Activated gamma-delta T cell treated with anti-CD3 and anti-CD28 coated beads, Interleukin-2, amount 50 U/mL, for 16 hours (primary cell): ENCODE measurements around the gene GPR108.
A peak's percentile ranks its signal among the peaks of the same experiment; 100 is the strongest.
"Not testable (repeated sequence)": the region's sequence is repeated elsewhere in the genome, so short reads cannot be mapped to it uniquely, and the experiment has no call there.

Experiments
- DNase-seq: peaks from one replicate; pipeline ENCODE4 v3.0.0-alpha.2; 2020; ENCODE audit warnings: low read depth

Gene GPR108

DNA sequence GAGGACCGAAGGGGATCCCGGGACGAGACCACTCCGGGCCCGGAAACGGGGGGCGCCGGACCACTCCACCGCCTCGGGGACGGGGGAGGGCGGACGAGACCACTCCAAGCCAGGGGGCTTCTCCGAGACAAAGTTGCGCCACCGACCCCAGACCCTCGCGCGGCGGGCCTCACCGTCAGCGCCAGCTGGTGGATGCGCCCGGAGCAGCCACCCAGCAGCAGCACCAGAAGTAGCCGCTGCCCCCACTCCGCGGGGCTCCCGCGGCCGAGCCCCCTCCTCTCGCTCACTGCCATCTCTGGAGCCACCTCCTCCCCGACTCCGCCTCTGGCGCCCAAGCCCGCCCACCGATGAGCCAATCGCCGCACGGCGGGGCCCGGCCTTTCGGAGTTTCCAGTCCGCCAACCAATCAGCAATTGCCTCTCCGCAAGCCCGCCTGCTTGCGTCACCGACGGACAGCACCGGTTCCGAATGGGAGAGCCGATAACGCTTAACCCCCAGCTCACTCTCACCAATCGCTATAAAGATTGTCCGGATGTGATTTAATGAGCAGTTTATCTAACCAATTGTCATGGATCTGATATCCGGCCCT lies at the start of gene GPR108:
GPR108 (minus strand) TSS at position 297 of the 589 bp plus-strand sequence; CDS start at position 293, 4 bp downstream.
- peak; percentile 99 for DNase-seq

- no peak for DNase-seq
Measured at GRCh38 chr19:6779206-6779605, 41.8 kb upstream of the GPR108 start.

GRCh38 chr19:6778386-6778785 lies 41.0 kb upstream of the GPR108 start:
- no peak for DNase-seq

- DNase-seq: no peak
Measured at GRCh38 chr19:6777434-6777833, 40.1 kb upstream of the GPR108 start.

DNA sequence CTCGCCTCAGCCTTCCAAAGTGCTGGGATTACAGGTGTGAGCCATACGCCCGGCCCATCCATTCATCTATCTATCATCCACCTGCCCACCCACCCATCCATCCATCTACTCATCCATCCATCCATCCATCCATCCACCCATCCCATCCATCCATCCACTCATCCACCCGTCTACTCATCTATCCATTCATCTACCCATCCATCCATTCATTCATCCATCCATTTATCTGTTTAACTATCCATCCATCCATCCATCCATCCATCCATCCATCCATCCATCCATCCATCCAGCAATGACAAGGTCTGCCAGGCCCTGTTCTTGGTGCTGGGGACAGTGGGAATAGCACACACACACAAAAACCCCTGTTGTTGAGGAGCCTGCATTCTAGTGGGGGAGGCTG lies 39.6 kb upstream of the GPR108 start:
- no peak for DNase-seq

DNA sequence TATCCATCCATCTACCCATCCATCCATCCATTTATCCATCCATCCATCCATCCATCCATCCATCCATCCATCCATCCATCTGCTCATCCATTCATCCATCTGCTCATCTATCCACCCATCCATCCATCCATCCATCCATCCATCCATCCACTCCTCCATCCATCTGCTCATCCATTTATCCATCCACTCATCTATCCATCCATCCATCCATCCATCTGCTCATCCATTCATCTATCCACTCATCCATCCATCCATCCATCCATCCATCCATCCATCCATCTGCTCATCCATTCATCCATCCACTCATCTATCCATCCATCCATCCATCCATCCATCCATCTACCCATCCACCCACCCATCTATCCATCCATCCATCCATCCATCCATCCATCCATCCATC lies 38.7 kb upstream of the GPR108 start:
- not testable (repeated sequence) for DNase-seq

GRCh38 chr19:6774821-6775707 lies 37.7 kb upstream of the GPR108 start:
- no peak for DNase-seq

DNA sequence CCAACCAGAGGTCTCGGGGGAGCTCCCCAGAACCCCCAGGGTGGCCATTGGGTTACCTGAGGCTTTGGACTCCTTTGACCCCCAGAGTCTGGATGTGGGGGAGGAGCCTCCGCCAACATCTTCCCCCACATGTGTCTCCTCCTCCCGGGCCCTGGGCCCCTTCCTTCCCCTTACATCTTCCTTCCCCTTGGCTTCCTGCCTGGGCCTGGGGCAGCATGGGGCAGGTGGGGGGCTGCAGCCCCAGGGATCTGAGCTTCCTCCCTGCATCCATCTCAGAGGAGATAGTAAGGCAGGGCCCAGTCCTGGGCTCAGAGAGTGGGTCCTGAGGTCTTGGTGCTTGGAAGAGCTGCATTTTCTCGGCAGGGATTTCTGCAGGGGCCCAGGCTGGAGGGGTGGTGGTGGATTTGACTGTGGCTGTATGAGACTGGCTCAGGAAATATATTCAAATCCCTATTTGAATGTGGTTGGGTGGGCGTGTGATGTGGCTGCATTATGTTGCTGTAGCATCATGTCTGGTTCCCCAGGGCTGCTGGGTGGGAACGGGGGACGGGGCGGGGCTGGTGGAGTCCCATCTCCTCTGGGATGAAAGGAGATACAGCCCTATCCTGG lies 36.0 kb upstream of the GPR108 start:
- DNase-seq: no peak

DNA sequence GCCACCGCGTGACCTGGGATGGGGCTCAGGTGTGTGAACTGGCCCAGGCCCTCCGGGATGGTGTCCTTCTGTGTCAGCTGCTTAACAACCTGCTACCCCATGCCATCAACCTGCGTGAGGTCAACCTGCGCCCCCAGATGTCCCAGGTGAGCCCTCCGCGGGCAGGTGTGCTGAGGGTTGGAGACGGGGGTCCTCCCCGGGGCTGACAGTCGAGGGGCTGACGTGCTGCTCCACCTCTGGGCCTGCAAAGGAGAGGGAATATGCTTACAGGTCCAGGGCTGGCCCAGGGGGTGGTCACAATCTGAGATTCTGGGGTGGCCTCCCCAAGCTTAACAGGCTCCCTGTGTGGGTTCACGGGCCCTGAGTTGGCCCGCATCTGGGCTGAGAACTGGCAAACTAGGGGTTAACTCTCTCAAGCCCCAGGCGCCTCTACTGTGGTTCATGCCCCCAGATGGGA lies 35.5 kb upstream of the GPR108 start:
- no peak for DNase-seq

DNA sequence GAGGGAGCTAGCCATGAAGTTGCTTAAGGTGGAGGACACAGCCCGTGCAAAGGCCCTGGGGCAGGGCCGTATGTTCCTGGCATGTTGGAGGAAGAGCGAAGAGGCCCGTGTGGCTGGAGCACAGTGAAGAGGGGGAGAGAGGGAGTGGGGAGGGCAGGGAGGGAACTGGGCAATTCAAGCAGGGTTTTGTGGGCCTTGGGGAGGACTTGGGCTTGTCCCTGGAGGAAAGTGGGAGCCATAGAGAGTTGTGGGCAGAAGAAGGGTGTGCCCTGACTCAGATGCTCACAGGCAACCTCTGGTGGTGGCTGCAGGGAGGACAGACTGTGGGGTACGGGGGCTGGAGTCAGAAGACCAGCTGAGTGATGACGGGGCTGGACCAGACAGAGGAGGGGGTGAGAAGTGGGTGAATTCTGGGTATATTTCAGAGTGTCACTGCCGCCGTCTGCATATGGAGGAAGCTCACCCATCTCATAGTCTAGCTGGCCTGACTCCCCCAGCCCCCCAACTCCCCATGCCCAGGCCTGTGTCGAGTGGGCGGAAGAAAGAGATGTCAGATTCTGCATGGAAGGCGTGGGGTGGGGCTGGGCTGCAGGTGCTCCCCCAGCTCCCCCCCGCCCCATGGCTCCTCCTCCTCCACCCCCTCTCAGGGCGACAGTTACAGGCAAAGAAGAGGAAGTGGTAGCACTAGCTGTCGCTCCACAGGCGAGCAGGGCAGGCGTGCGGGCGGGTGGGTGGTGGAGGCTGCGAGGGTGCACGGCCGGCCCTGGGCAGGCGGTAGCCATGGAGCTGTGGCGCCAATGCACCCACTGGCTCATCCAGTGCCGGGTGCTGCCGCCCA lies 34.9 kb upstream of the GPR108 start, which contains the start of gene VAV1:
VAV1 (plus strand) TSS at position 681 of the 838 bp plus-strand sequence; CDS start at position 781, 100 bp downstream.
- peak; percentile 72 for DNase-seq

DNA sequence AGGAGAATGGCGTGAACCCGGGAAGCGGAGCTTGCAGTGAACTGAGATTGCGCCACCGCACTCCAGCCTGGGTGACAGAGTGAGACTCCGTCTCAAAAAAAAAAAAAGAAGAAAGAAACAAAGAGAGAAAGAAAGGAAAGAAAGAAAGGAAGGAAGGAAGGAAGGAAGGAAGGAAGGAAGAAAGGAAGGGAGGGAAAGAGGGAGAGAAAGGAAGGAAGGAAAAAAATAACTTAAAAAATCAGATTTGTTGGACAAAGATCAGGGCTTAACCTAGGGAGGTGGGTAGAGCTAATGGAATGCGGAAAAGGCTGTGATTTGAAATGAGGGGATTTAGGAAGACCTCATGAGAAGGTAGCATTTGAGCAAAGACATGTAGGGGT lies 34.3 kb upstream of the GPR108 start:
- not testable (repeated sequence) for DNase-seq

DNA sequence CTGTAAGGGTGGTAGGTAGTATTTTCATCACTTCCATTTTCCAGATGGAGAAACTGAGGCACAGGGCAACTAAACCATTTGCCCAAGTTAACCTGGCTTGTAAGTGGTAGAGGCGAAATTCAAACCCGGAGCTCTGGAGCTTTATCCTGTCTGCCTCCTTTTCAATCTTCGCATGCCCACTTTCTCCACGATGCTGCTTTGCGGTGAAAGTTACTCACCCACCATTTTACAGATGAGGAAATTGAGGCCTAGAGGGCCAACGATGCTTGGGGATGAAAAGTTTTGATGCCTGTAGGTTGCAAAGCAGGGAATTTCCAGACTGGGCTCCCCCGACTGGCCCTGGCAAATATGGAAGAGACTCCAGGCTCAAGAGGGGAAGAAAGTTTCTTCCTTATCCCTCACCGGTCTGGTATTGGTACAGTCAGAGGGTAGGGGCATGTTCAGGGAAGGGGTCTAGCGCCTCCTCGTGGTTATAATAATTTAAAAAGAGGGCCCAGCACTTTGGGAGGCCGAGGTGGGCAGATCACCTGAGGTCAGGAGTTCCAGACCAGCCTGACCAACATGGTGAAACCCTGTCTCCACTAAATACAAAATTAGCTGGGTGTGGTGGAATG lies 31.7 kb upstream of the GPR108 start:
- DNase-seq: no peak

- no peak for DNase-seq
Measured at GRCh38 chr19:6768236-6768785, 30.9 kb upstream of the GPR108 start.

- peak; percentile 88 for DNase-seq
Measured at GRCh38 chr19:6767357-6768235, 30.2 kb upstream of the GPR108 start, which contains the start of gene SH2D3A. Gene SH2D3A, minus strand, starts transcription at chr19:6767435. Its CDS starts 3,687 bp downstream, at chr19:6763748.

- no peak for DNase-seq
Measured at GRCh38 chr19:6767081-6767356, 29.6 kb upstream of the GPR108 start.

GRCh38 chr19:6766357-6767080 lies 29.1 kb upstream of the GPR108 start:
- no peak for DNase-seq

DNA sequence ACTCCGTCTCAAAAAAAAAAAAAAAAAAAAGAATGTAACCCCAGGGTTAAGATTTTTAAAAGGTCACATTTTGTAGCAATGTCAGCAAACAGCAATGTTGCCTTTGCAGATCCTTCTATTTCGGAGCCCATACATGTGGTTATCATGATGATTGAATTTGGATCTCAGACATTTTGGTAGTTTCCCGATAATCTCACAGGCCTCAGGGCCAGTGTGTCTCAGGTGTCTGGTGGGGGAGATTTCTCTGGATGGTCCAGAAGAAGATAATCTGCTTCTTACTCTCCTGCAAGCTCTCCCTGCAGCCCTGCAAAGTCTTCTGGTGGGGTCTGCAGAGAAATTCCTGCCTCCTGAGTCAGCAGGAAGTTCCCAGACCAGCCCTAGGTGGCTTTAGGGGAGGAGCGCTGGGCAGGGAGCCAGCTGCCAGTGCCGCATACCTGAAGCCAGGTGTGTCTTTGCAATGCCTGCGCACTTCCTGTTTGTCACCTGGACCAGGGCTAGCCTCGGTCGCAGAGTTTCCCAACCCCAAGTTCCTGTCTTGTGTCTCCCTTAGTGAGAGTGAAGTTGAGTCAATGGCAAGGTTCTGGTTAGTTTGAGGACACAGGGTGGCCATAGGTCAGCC lies 28.5 kb upstream of the GPR108 start:
- no peak for DNase-seq

GRCh38 chr19:6762253-6762797 lies 24.9 kb upstream of the GPR108 start:
- DNase-seq: not testable (repeated sequence)
